ENCODE results near the gene GPSM3.

GPSM3 gene

DNA sequence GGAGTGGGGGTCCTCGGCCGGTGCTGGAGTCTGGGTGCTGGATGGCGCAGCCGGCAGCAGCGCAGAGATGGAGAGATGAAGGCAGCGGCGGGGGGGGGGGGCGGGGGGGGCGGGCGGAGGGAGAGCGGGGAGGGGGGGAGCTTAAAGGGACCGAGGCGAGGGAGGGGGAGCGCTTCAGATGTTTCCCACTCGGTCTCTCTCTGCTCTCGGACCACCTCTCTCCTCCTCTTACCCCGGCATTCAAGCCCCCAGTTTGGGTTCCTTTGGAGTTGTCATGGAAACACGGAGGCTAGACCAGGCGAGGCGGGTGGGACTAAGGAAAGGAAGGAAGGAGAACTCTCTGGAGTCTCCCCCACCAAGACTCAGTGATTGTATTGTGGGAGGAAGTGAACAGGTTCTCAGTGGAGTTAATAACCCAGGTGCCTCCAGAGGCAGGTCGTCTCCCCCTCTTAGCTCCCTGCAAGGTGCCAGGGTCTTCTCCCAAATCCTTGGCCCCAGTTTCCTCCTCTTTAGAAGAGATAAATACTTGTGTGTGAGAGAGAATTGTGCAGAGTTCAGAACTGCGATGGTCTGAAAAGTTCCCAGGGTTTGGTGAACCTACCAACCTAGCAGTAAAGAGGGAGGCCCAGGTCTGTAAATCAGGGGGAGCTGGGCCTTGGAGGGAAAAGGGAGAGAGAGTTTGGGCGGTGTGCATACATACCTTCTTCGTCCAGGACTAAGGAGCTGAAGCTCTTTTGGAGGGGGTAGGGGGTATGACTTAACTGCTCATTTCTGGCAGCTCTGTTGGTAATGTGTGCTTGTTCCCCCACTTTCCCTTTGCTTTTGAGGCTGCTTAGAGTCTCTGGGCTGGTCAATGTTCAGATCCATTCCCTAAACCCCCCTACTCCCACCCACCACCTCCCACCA lies 40.3 kb downstream of the GPSM3 start, which contains the start of gene PRRT1:
TSS of gene PRRT1 (minus strand) at position 77 of the 906 bp plus-strand sequence. CDS start 112 bp downstream, outside the sequence.
- Histone ChIP-seq H3K4me1 (ENCODE audit: control insufficient read depth, insufficient read depth, low read length, poor library complexity, severe bottlenecking) (peaks cover 21% of the 10 kb centered on the region), H3K27me3 (replicated peaks; ENCODE audit: control insufficient read depth, insufficient read depth, low read length, poor library complexity, severe bottlenecking) (peaks cover 11% of the 10 kb centered on the region), H3K4me3 (ENCODE audit: insufficient read depth, low read depth, low read length, poor library complexity, severe bottlenecking) (no peak within 1 kb of the TSS), H3K9me3 (ENCODE audit: control insufficient read depth, low read length) (no peaks in the 10 kb centered on the region), H3K36me3 (ENCODE audit: control insufficient read depth, insufficient read depth, low read length) (no peaks in the 10 kb centered on the region), H3K27ac (ENCODE audit: insufficient read depth, low read length, poor library complexity, severe bottlenecking) (no peak within 1 kb of the TSS)
- DNase-seq = no peak

DNA sequence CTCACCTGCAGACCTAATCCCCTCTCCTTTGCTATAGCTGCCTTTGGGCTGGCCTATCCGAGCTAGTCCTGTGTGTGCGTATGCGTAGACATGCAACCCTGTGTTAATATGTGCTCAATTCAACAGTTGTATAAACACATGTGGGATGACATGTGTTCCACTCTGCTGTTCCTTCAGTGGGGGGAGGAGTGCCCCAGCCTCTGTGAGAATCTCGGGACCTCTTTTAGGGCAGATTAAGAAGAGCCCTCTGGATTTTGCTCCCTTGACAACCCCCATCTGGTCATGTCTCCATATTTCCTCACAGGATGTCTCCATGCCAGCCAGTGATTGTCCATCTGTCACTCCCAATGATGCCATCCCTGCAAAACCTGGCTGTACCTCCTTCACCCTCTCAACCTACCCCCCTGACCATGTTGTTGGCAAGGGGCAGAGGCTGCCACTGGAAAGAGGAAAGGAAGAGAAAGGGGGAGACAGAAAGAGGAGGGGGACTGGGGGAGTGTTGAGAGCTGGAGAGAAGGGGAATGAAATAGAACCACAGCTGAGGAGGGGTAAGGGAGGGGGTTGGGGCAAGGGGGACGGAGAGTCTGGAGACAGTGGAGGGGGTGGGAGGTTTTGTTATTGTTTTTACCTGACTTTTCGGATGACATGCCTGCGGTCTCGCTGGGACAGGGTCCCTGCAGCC lies 41.1 kb downstream of the GPSM3 start:
- no peaks in the 10 kb centered on the region for H3K9me3 ChIP-seq (ENCODE audit: control insufficient read depth, low read length)
- DNase-seq = no peak
- peaks cover 11% of the 10 kb centered on the region for H3K27me3 ChIP-seq (replicated peaks; ENCODE audit: control insufficient read depth, insufficient read depth, low read length, poor library complexity, severe bottlenecking)
- peaks cover 21% of the 10 kb centered on the region for H3K4me1 ChIP-seq (ENCODE audit: control insufficient read depth, insufficient read depth, low read length, poor library complexity, severe bottlenecking)
- H3K36me3 ChIP-seq (ENCODE audit: control insufficient read depth, insufficient read depth, low read length) = no peaks in the 10 kb centered on the region
- no peak overlapping the region for H3K4me3 ChIP-seq (ENCODE audit: insufficient read depth, low read depth, low read length, poor library complexity, severe bottlenecking)
- no peak overlapping the region for H3K27ac ChIP-seq (ENCODE audit: insufficient read depth, low read length, poor library complexity, severe bottlenecking)

DNA sequence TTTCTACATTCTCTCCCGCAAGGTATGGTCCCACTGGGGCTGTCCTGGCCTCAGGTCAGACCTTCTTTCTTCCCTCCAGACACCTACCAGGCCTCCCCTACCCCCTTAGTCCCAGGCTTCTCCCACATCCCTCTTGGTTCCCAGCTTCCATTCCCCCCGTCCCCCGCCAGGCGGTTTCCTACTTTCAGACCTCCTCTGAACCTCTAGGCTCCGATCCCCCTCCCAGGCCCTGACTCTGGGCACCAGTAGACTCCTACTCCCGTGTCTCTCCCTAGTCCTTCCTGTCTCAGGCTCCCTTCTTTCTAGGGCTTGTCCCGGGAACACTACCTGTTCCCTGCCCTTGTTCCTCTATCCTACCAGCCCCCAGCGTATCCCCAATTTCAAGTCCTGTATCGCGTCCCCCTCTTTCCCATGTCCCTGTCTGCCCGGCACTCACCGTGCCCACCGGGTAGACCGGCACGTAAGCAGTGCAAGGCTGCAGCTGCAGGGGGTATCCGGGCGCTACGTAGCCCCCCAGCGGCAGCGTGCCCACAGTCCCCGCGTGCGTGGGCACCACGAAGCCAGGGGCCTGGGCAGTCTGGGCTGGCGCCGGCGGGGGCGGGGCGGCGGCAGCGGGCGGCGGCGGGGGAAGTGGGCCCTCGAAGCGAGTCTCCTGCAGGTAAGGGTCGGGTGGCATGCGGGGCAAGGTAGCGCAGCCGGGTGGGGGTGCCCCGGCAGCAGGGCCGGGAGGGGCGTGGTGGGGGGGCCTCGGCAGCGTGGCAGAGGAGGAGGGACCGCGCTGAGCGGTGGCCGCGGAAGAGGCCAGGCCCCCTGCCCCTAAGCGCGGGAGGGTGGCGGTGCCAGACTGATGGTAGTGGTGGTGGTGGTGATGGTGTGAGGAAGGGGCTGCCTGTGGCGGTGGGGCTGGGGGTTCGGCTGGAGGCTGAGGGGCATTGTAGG lies 42.2 kb downstream of the GPSM3 start:
- H3K27me3 ChIP-seq (replicated peaks; ENCODE audit: control insufficient read depth, insufficient read depth, low read length, poor library complexity, severe bottlenecking) = peaks cover 11% of the 10 kb centered on the region
- H3K4me3 ChIP-seq (ENCODE audit: insufficient read depth, low read depth, low read length, poor library complexity, severe bottlenecking) = no peak overlapping the region
- H3K36me3 ChIP-seq (ENCODE audit: control insufficient read depth, insufficient read depth, low read length) = no peaks in the 10 kb centered on the region
- no peak for DNase-seq
- H3K4me1 ChIP-seq (ENCODE audit: control insufficient read depth, insufficient read depth, low read length, poor library complexity, severe bottlenecking) = peaks cover 19% of the 10 kb centered on the region
- H3K9me3 ChIP-seq (ENCODE audit: control insufficient read depth, low read length) = no peaks in the 10 kb centered on the region
- no peak overlapping the region for H3K27ac ChIP-seq (ENCODE audit: insufficient read depth, low read length, poor library complexity, severe bottlenecking)

DNA sequence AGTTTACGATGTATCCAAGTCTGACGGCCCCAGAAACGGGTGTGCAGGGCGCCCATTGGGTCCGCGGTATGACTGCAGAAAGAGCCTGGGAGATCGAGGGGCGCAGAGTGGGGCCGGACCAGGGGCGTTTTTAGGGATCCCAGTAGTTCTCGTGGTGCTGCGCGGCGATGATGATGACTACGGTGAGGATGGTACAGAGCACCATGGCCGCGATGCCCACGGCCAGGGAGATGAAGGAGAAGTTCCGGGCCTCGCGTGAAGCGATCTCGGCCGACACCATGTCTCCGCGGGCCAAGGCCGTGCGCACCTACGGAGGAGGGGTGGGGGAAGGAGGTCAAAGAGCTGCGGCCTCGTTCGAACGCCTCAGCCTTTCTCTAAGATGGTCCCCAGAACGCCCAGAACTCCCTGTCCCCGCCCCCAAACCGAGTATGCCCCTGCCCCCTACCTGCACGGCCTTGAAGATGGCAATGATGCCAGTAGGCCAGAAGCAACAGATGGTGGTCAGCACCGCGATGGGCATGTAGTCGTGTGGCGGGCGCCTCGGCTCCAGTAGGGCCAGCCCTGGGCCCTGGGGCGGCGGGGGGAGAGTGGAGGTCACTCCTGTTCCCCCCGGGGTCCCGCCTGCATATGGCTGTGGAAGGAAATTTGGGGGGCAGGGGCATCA lies 43.2 kb downstream of the GPSM3 start:
- H3K4me3 ChIP-seq (ENCODE audit: insufficient read depth, low read depth, low read length, poor library complexity, severe bottlenecking) = peak overlapping the region; percentile 45
- peaks cover 11% of the 10 kb centered on the region for H3K27me3 ChIP-seq (replicated peaks; ENCODE audit: control insufficient read depth, insufficient read depth, low read length, poor library complexity, severe bottlenecking)
- no peak for DNase-seq
- H3K9me3 ChIP-seq (ENCODE audit: control insufficient read depth, low read length) = no peaks in the 10 kb centered on the region
- peaks cover 13% of the 10 kb centered on the region for H3K4me1 ChIP-seq (ENCODE audit: control insufficient read depth, insufficient read depth, low read length, poor library complexity, severe bottlenecking)
- H3K27ac ChIP-seq (ENCODE audit: insufficient read depth, low read length, poor library complexity, severe bottlenecking) = no peak overlapping the region
- H3K36me3 ChIP-seq (ENCODE audit: control insufficient read depth, insufficient read depth, low read length) = no peaks in the 10 kb centered on the region

DNA sequence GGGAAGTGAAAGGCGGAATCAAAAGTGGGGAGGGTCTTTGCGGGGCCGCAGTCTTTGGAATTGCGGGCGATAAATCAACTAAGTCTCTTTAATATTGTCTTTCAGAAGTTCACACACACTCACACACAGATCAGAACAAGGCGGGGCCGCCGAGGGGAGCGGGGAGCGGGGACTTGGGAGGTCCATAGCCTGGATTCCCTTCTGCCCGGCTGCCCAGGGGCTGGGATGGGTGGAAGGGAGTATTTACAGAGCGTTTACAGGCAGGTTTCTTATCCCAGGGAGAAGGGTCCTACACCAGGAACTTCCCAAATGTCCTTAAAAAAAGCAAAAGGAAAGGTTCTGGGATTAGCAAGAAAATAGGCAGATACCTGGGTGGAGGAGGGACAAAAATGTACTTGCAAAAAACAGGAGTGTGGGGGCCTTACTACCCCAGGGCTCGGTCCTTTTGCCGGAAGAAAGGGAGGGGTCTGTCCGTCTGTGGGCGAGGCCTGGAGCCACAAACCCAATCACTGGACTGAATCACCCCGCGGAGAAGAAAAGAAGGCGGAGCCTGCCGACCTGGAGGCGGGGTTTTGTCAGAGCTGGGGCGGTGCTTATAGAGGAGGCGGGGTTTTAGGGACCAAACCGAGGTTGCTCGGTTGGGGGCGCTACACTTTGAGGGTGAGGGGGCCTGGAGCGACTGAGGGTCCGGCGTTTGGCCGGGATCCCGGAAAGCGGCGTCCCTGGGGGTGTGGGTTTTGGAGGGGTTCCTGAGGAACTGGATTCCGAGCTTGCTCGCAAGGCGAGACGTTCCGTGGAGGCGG lies 44.0 kb downstream of the GPSM3 start:
- Histone ChIP-seq H3K9me3 (ENCODE audit: control insufficient read depth, low read length) (no peaks in the 10 kb centered on the region), H3K4me1 (ENCODE audit: control insufficient read depth, insufficient read depth, low read length, poor library complexity, severe bottlenecking) (peaks cover 7% of the 10 kb centered on the region), H3K36me3 (ENCODE audit: control insufficient read depth, insufficient read depth, low read length) (no peaks in the 10 kb centered on the region), H3K27ac (ENCODE audit: insufficient read depth, low read length, poor library complexity, severe bottlenecking) (no peak overlapping the region), H3K27me3 (replicated peaks; ENCODE audit: control insufficient read depth, insufficient read depth, low read length, poor library complexity, severe bottlenecking) (peaks cover 11% of the 10 kb centered on the region), H3K4me3 (ENCODE audit: insufficient read depth, low read depth, low read length, poor library complexity, severe bottlenecking) (peak overlapping the region; percentile 45)
- DNase-seq = peak; percentile 38 to 50 (median 45)

DNA sequence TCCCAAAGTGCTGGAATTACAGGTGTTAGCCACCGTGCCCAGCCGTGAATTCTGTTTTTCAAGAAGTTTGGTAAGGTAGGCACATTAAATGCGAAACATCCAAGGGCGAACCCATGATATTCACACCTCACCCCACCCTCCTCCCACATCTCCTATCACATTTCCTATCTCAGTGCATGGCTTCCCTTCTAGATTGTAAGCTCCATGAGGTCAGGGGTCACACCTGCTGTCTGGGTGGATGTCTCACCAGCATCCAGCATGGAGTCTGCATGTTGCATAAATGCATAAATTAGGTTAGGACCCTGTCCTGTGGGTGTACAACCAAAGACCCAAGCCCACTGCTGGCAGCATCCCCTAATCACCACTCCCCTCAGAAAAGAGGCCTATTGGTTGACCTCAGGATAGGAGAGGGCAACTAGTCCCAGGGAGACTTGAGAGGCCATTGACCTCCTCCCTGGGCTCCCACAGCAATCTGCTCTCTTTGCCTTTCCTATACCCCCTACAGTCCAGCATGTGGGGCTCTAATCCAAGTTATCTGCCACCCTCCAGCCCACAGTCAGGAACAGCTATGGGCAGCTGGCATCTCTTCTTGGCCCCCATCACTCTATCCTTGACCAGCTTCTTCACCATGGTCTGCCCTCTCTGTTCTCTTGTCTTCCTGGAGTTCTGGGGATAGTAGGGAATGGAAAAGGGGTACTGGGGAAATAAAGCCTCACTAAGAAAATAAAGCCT lies 44.9 kb downstream of the GPSM3 start:
- Histone ChIP-seq H3K9me3 (ENCODE audit: control insufficient read depth, low read length) (no peaks in the 10 kb centered on the region), H3K36me3 (ENCODE audit: control insufficient read depth, insufficient read depth, low read length) (no peaks in the 10 kb centered on the region), H3K4me3 (ENCODE audit: insufficient read depth, low read depth, low read length, poor library complexity, severe bottlenecking) (no peak overlapping the region), H3K27ac (ENCODE audit: insufficient read depth, low read length, poor library complexity, severe bottlenecking) (no peak overlapping the region), H3K27me3 (replicated peaks; ENCODE audit: control insufficient read depth, insufficient read depth, low read length, poor library complexity, severe bottlenecking) (peaks cover 11% of the 10 kb centered on the region), H3K4me1 (ENCODE audit: control insufficient read depth, insufficient read depth, low read length, poor library complexity, severe bottlenecking) (peaks cover 7% of the 10 kb centered on the region)
- no peak for DNase-seq

DNA sequence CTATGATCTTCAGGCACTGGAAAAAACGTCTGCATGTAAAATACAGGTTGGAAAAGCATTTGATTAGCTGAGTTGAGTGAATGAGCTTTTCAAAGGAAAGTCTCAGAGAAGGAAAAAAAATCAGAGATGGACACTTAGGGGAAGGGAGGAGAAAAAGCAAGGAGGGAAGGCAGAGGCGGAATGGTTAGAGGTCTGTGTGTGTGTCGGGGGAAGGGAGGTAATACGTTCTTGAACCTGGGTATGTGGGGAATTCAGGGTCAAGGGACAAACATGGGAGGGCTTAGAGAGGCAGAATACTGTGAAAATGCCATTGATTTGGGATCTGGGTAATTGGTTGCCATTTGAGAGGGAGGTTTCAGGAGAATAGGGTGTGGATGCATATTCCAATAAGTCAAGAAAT lies 45.8 kb downstream of the GPSM3 start:
- peaks cover 7% of the 10 kb centered on the region for H3K4me1 ChIP-seq (ENCODE audit: control insufficient read depth, insufficient read depth, low read length, poor library complexity, severe bottlenecking)

DNA sequence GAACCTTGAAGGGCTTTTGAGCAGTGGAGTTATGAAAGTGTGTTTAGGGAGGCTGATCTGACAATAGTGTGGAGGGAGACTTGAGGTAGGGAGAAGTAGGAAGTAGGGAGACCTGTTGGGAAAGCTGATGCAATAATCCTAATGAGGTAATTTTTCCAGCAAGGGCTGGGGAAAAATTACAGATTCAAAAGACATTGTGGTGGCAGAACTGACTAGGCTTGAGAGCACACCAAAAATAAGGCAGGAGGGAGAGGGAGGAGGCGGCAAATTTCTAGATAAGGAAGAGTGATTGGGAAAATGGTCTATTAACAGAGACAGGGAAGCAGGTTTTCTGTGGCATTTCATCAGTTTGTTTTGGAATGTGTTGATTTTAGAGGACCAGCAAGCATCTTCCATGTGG lies 46.2 kb downstream of the GPSM3 start:
- H3K4me3 ChIP-seq (ENCODE audit: insufficient read depth, low read depth, low read length, poor library complexity, severe bottlenecking) = no peak overlapping the region
- H3K9me3 ChIP-seq (ENCODE audit: control insufficient read depth, low read length) = no peaks in the 10 kb centered on the region
- H3K27me3 ChIP-seq (replicated peaks; ENCODE audit: control insufficient read depth, insufficient read depth, low read length, poor library complexity, severe bottlenecking) = peaks cover 11% of the 10 kb centered on the region
- DNase-seq = no peak
- H3K4me1 ChIP-seq (ENCODE audit: control insufficient read depth, insufficient read depth, low read length, poor library complexity, severe bottlenecking) = peaks cover 7% of the 10 kb centered on the region
- no peak overlapping the region for H3K27ac ChIP-seq (ENCODE audit: insufficient read depth, low read length, poor library complexity, severe bottlenecking)
- no peaks in the 10 kb centered on the region for H3K36me3 ChIP-seq (ENCODE audit: control insufficient read depth, insufficient read depth, low read length)

More for the DNA sequence above, 45.8 kb downstream of the GPSM3 start:
- Histone ChIP-seq H3K4me3 (ENCODE audit: insufficient read depth, low read depth, low read length, poor library complexity, severe bottlenecking) (no peak overlapping the region), H3K27me3 (replicated peaks; ENCODE audit: control insufficient read depth, insufficient read depth, low read length, poor library complexity, severe bottlenecking) (peaks cover 11% of the 10 kb centered on the region), H3K36me3 (ENCODE audit: control insufficient read depth, insufficient read depth, low read length) (no peaks in the 10 kb centered on the region), H3K27ac (ENCODE audit: insufficient read depth, low read length, poor library complexity, severe bottlenecking) (no peak overlapping the region), H3K9me3 (ENCODE audit: control insufficient read depth, low read length) (no peaks in the 10 kb centered on the region)
- DNase-seq = no peak

Measured in effector memory CD4-positive, alpha-beta T cell (primary cell).